Keratinocyte (primary cell): ENCODE measurements around the gene CD40. TPM values are rescaled to one million over a fixed set of nuclear protein-coding genes. Genes with fewer than 3 reads are reported as not detected.

ENCODE experiments used
- DNase-seq: peaks from one replicate; pipeline ENCODE4 v3.0.0-alpha.2; 2011; ENCODE audit warnings: low read depth, missing footprints, low spot score
- FAIRE-seq: peaks from 2 replicates; lab custom pipeline; 2011; peaks lifted over from hg19 to GRCh38; lab: Jason Lieb, UNC
- H2AFZ ChIP-seq: 2 replicates; pipeline ENCODE4 v1.6.0; 2012; ENCODE audit warnings: low read length, control low read depth, inconsistent platforms; ENCODE audit not compliant: control insufficient read depth
- H3K27ac ChIP-seq: 2 replicates; pipeline ENCODE4 v1.5.1; 2011; ENCODE audit warnings: low read length; ENCODE audit not compliant: control insufficient read depth, insufficient read depth
- H3K27me3 ChIP-seq: 3 replicates; pipeline ENCODE4 v1.6.0; 2011; ENCODE audit warnings: low read length; ENCODE audit not compliant: control insufficient read depth, insufficient read depth; ENCODE audit errors: extremely low read depth
- H3K36me3 ChIP-seq, 2 experiments: 2 replicates in 1 of 2; 3 replicates in 1 of 2; pipeline ENCODE4 v1.5.1; 2011; ENCODE audit warnings: low read length in 2 of 2, mild to moderate bottlenecking in 1 of 2; ENCODE audit not compliant: control insufficient read depth in 2 of 2, insufficient read depth in 2 of 2; ENCODE audit errors: extremely low read depth in 1 of 2
- H3K4me1 ChIP-seq: 3 replicates; pipeline ENCODE4 v1.5.1; 2011; ENCODE audit warnings: low read length; ENCODE audit not compliant: control insufficient read depth, insufficient read depth; ENCODE audit errors: extremely low read depth
- H3K4me2 ChIP-seq: 3 replicates; pipeline ENCODE4 v1.6.0; 2011; ENCODE audit warnings: low read depth, low read length; ENCODE audit not compliant: control insufficient read depth, insufficient read depth; ENCODE audit errors: extremely low read depth
- H3K4me3 ChIP-seq, 3 experiments: fragments of 200-600 bp in 1 of 3; sonication (generic) in 1 of 3; 2 replicates in 2 of 3; 3 replicates in 1 of 3; pipeline ENCODE4 v1.5.1; 2011 to 2016; ENCODE audit warnings: low read length in 3 of 3, mild to moderate bottlenecking in 3 of 3, control low read depth in 2 of 3, inconsistent platforms in 1 of 3, low read depth in 1 of 3, mixed read lengths in 1 of 3, mixed run types in 1 of 3, moderate library complexity in 1 of 3; ENCODE audit not compliant: control insufficient read depth in 2 of 3, insufficient read depth in 2 of 3; ENCODE audit errors: extremely low read depth in 1 of 3
- H3K79me2 ChIP-seq: 2 replicates; pipeline ENCODE4 v1.6.0; 2012; ENCODE audit warnings: low read length; ENCODE audit not compliant: control insufficient read depth, insufficient read depth
- H3K9ac ChIP-seq: 3 replicates; pipeline ENCODE4 v1.6.0; 2011; ENCODE audit warnings: low read length; ENCODE audit not compliant: control insufficient read depth, insufficient read depth; ENCODE audit errors: extremely low read depth
- H3K9me1 ChIP-seq: 3 replicates; pipeline ENCODE4 v1.6.0; 2011; ENCODE audit warnings: low read length; ENCODE audit not compliant: control insufficient read depth, insufficient read depth; ENCODE audit errors: extremely low read depth
- H3K9me3 ChIP-seq: 2 replicates; pipeline ENCODE4 v1.5.1; 2012; ENCODE audit warnings: low read depth, low read length; ENCODE audit not compliant: control insufficient read depth
- H4K20me1 ChIP-seq: 3 replicates; pipeline ENCODE4 v1.6.0; 2011; ENCODE audit warnings: low read length; ENCODE audit not compliant: control insufficient read depth, insufficient read depth; ENCODE audit errors: extremely low read depth
- EZH2 ChIP-seq: IDR thresholded peaks from one replicate; pipeline ENCODE4 v1.6.1; 2012; ENCODE audit warnings: inconsistent platforms, mild to moderate bottlenecking, low read length, moderate library complexity
- dilution Hi-C: fragments of 300-500 bp; cut with MboI; formaldehyde crosslinking; loops from one replicate; pipeline ENCODE4 v1.7.0; 2020; ENCODE audit warnings: low sequenced_read_pairs; ENCODE audit not compliant: extremely low pct_ligation_motif_present
- polyA plus RNA-seq, 5 experiments: library from polyadenylated mRNA; depleted of rRNA in 3 of 5; stranded (reverse) in 3 of 5; stranded (forward) in 1 of 5; unstranded in 1 of 5; fragments of >200 nt; gene quantifications; 1 replicate in 1 of 5; 2 replicates in 3 of 5; 3 replicates in 1 of 5; pipeline versions ENCODE4 v1.2.1 to v1.2.3, GENCODE V29; 2011 to 2012; ENCODE audit warnings: missing spikeins in 2 of 5, low read depth in 1 of 5, low replicate concordance in 1 of 5
- TF ChIP-seq, protein P1 (sequence below), 3 experiments: IDR thresholded peaks in 1 of 3; conservative IDR thresholded peaks in 1 of 3; optimal IDR thresholded peaks in 1 of 3; 2 replicates in 2 of 3; 3 replicates in 1 of 3; pipeline versions ENCODE3 to v1.5.1; 2011; ENCODE audit warnings: low read length in 3 of 3, mild to moderate bottlenecking in 3 of 3, moderate library complexity in 2 of 3, control low read depth in 1 of 3, inconsistent platforms in 1 of 3; ENCODE audit not compliant: insufficient read depth in 2 of 3; ENCODE audit errors: extremely low read depth in 1 of 3

CD40 gene
- polyA plus RNA-seq, 1 donor (not counting 4 experiments of a cell fraction or from before 2014, with no cell fraction given) = 13.4 TPM

GRCh38 chr20:46178891-46179290 is 60.8 kb downstream of the CD40 start:
- Histone ChIP-seq H3K4me3 (no peak overlapping the region), H3K27me3 (peaks cover 23% of the 10 kb centered on the region), H3K9me1 (no peaks in the 10 kb centered on the region), H3K4me2 (no peak overlapping the region), H3K9ac (no peak overlapping the region), H3K4me1 (no peaks in the 10 kb centered on the region), H2AFZ (no peak overlapping the region), H3K27ac (no peak overlapping the region), H3K36me3 (no peaks in the 10 kb centered on the region), H3K79me2 (no peaks in the 10 kb centered on the region), H4K20me1 (no peaks in the 10 kb centered on the region), H3K9me3 (no peaks in the 10 kb centered on the region)
- FAIRE-seq (no peak), DNase-seq (no peak)
- TF ChIP-seq, protein P1, sequence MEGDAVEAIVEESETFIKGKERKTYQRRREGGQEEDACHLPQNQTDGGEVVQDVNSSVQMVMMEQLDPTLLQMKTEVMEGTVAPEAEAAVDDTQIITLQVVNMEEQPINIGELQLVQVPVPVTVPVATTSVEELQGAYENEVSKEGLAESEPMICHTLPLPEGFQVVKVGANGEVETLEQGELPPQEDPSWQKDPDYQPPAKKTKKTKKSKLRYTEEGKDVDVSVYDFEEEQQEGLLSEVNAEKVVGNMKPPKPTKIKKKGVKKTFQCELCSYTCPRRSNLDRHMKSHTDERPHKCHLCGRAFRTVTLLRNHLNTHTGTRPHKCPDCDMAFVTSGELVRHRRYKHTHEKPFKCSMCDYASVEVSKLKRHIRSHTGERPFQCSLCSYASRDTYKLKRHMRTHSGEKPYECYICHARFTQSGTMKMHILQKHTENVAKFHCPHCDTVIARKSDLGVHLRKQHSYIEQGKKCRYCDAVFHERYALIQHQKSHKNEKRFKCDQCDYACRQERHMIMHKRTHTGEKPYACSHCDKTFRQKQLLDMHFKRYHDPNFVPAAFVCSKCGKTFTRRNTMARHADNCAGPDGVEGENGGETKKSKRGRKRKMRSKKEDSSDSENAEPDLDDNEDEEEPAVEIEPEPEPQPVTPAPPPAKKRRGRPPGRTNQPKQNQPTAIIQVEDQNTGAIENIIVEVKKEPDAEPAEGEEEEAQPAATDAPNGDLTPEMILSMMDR (optimal IDR thresholded peaks at IDR 0.05 in 1 of 3, IDR thresholded peaks at IDR 0.05 in 1 of 3, conservative IDR thresholded peaks at IDR 0.05 in 1 of 3; ENCODE audit: extremely low read depth in 1 of 3, insufficient read depth in 2 of 3, low read length in 3 of 3) = no peak
- no peak for TF ChIP-seq EZH2
- dilution Hi-C loops = no loop called here

Other genes with a start within 250 kb of the CD40 start
- 4.3 to 4.9 TPM (median 4.4 TPM) in 3 replicates for gene ZSWIM1, start 237.1 kb upstream of the CD40 start, polyA plus RNA-seq
- gene SPATA25, start 230.7 kb upstream of the CD40 start, polyA plus RNA-seq = 0.19 TPM in 1 of 3 replicates, not detected in the others
- gene NEURL2, start 227.1 kb upstream of the CD40 start, polyA plus RNA-seq = 0.49 to 0.97 TPM (median 0.54 TPM) in 3 replicates
- 38.6 to 69.4 TPM (median 48.6 TPM) in 3 replicates for gene CTSA, start 227.0 kb upstream of the CD40 start, polyA plus RNA-seq
- 26.3 to 58.1 TPM (median 46.5 TPM) in 3 replicates for gene PLTP, start 206.2 kb upstream of the CD40 start, polyA plus RNA-seq
- 5.4 to 12.7 TPM (median 7.0 TPM) in 3 replicates for gene PCIF1, start 183.6 kb upstream of the CD40 start, polyA plus RNA-seq
- 5.8 to 9.1 TPM (median 6.8 TPM) in 3 replicates for gene ZNF335, start 146.1 kb upstream of the CD40 start, polyA plus RNA-seq
- gene MMP9, start 109.4 kb upstream of the CD40 start, polyA plus RNA-seq = 0.18 to 1.1 TPM (median 0.68 TPM) in 3 replicates
- gene SLC12A5, start 89.1 kb upstream of the CD40 start, polyA plus RNA-seq = 0.42 to 1.0 TPM in 2 of 3 replicates, not detected in the other
- gene NCOA5, start 28.4 kb upstream of the CD40 start, polyA plus RNA-seq = 12.8 to 23.9 TPM (median 17.6 TPM) in 3 replicates
- gene CDH22, start 190.2 kb downstream of the CD40 start, polyA plus RNA-seq = not detected in 3 replicates